ENCODE results near the gene SPOCK1. TPM values are rescaled to one million over a fixed set of nuclear protein-coding genes. Genes with fewer than 3 reads are reported as not detected.

SPOCK1 gene
- total RNA-seq, 1 experiment from 2014 or later, result 10.9 TPM

DNA sequence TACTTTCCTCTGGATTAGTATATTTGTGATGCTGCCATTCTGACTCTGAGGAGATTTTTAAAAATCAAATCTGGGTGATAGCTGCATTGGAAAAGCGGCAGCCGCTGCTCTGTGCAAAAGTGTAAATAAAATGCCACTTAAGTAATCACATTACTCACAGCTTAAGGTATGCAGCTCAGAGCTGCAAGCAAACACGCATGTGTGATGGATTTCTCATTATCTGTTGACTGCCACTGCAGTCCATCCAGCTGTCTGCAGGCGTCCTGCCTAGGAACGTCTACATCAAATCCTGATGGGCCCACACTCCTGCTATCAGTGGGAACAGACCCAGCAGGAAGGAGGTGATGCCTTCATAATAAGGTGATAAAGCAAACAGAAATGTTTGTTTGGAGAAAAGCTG, 216.9 kb downstream of the SPOCK1 start:
- H3K27ac Mint-ChIP-seq, result no peak overlapping the region; a peak in 1 of 7 replicates
- Histone ChIP-seq H3K4me1 (ENCODE audit: insufficient read depth, low read length) (no peaks in the 10 kb centered on the region), H2BK120ac (ENCODE audit: low read depth, low read length, poor library complexity, severe bottlenecking) (no peak overlapping the region), H4K8ac (replicated peaks; ENCODE audit: insufficient read length, low read depth, low read length) (no peak overlapping the region), H3K23me2 (ENCODE audit: insufficient read length, low read depth, low read length, poor library complexity, severe bottlenecking) (no peaks in the 10 kb centered on the region), H4K20me1 (ENCODE audit: control insufficient read depth, insufficient read depth, insufficient read length) (no peaks in the 10 kb centered on the region), H3K9me3 (ENCODE audit: control insufficient read depth, low read depth, low read length) (no peaks in the 10 kb centered on the region), H3T11ph (ENCODE audit: low read length) (no peak overlapping the region), H3K56ac (ENCODE audit: insufficient read length, low read depth, low read length) (no peak overlapping the region), H2BK5ac (ENCODE audit: insufficient read length, low read length) (no peak overlapping the region), H2BK12ac (ENCODE audit: insufficient read length, low read depth, low read length) (no peak overlapping the region), H2AK5ac (ENCODE audit: insufficient read length, low read length) (no peak overlapping the region), H3K79me1 (ENCODE audit: insufficient read depth, low read depth, low read length, poor library complexity, severe bottlenecking) (no peaks in the 10 kb centered on the region), H3K4me2 (ENCODE audit: insufficient read depth, insufficient read length, low read length) (no peak overlapping the region), H4K5ac (ENCODE audit: insufficient read length, low read depth, low read length) (no peak overlapping the region), H3K23ac (ENCODE audit: insufficient read length, low read depth, low read length) (no peak overlapping the region), H4K91ac (ENCODE audit: insufficient read length, low read depth, low read length) (no peak overlapping the region), H3K18ac (ENCODE audit: insufficient read length, low read depth, low read length) (no peak overlapping the region), H3K14ac (ENCODE audit: insufficient read depth, low read length) (no peak overlapping the region), H3K79me2 (ENCODE audit: insufficient read depth, low read length) (no peaks in the 10 kb centered on the region), H2AFZ (ENCODE audit: low read length) (no peak overlapping the region), H2BK15ac (ENCODE audit: low read depth, low read length) (no peak overlapping the region), H3K4ac (ENCODE audit: low read depth, low read length) (no peak overlapping the region), H3K27me3 (ENCODE audit: insufficient read depth, low read length) (no peaks in the 10 kb centered on the region), H3K9ac (ENCODE audit: extremely low read depth, insufficient read length, low read length) (no peak overlapping the region), H3K27ac (ENCODE audit: insufficient read length, low read depth, low read length) (no peak overlapping the region), H2BK20ac (ENCODE audit: low read depth, low read length, poor library complexity, severe bottlenecking) (no peak overlapping the region)
- TF ChIP-seq, protein P1, sequence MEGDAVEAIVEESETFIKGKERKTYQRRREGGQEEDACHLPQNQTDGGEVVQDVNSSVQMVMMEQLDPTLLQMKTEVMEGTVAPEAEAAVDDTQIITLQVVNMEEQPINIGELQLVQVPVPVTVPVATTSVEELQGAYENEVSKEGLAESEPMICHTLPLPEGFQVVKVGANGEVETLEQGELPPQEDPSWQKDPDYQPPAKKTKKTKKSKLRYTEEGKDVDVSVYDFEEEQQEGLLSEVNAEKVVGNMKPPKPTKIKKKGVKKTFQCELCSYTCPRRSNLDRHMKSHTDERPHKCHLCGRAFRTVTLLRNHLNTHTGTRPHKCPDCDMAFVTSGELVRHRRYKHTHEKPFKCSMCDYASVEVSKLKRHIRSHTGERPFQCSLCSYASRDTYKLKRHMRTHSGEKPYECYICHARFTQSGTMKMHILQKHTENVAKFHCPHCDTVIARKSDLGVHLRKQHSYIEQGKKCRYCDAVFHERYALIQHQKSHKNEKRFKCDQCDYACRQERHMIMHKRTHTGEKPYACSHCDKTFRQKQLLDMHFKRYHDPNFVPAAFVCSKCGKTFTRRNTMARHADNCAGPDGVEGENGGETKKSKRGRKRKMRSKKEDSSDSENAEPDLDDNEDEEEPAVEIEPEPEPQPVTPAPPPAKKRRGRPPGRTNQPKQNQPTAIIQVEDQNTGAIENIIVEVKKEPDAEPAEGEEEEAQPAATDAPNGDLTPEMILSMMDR (conservative IDR thresholded peaks at IDR 0.05), result no peak
- no peaks in the 10 kb centered on the region for H3K9me3 Mint-ChIP-seq
- WGBS (ENCODE audit: extremely low coverage, insufficient read length, low lambda C conversion rate), result no CpG with 5 or more reads among the region's 5 CpGs
- DNase-seq, result no peak
- no peak overlapping the region for H3K4me3 Mint-ChIP-seq
- no peaks in the 10 kb centered on the region for H3K36me3 Mint-ChIP-seq (ENCODE audit: insufficient read depth in 1 of 3, low read depth in 3 of 3)
- H3K4me1 Mint-ChIP-seq, result peaks cover 9 to 12% of the 10 kb centered on the region in 2 experiments
- H3K27me3 Mint-ChIP-seq (ENCODE audit: low read depth), result peaks cover 2% of the 10 kb centered on the region; the same call in 1 of the 2 replicates

All from H9 (cell line).